ENCODE data around the gene CLMP. TPM values are rescaled to one million over a fixed set of nuclear protein-coding genes. Genes with fewer than 3 reads are reported as not detected.

The CLMP gene
- polyA plus RNA-seq, 1 donor from 2014 or later, result not detected

- H3K9ac ChIP-seq (ENCODE audit: low read length), result no peak overlapping the region
Measured at GRCh38 chr11:123045101-123045500, 149.9 kb downstream of the CLMP start.

GRCh38 chr11:123041185-123041584 lies 153.9 kb downstream of the CLMP start:
- H3K9ac ChIP-seq (ENCODE audit: low read length), result no peak overlapping the region
- no peak overlapping the region for H3K4me2 ChIP-seq (ENCODE audit: low read length)
- H3K79me2 ChIP-seq (replicated peaks; ENCODE audit: insufficient read depth, low read length), result no peaks in the 10 kb centered on the region
- H3K9me2 ChIP-seq (ENCODE audit: insufficient read depth, low read length), result no peaks in the 10 kb centered on the region
- H2AFZ ChIP-seq (ENCODE audit: low read depth, low read length), result no peak overlapping the region
- H3F3A ChIP-seq (ENCODE audit: insufficient read depth, low read length, poor library complexity, severe bottlenecking), result no peaks in the 10 kb centered on the region
- H3K27ac ChIP-seq (ENCODE audit: low read length), result no peak overlapping the region
- no peak overlapping the region for H3K4me3 ChIP-seq (ENCODE audit: low read length)
- H3K27me3 ChIP-seq (ENCODE audit: insufficient read depth, low read depth, low read length), result no peaks in the 10 kb centered on the region
- no peaks in the 10 kb centered on the region for H3K36me3 ChIP-seq (ENCODE audit: insufficient read depth, low read length)
- H4K20me1 ChIP-seq (ENCODE audit: insufficient read depth), result no peaks in the 10 kb centered on the region
- no peaks in the 10 kb centered on the region for H3K9me3 ChIP-seq (ENCODE audit: low read length)
- TF ChIP-seq TAF1 (IDR thresholded peaks at IDR 0.05; ENCODE audit: low read depth) (no peak), POLR2AphosphoS5 (IDR thresholded peaks at IDR 0.05) (no peak), EP300 (conservative IDR thresholded peaks at IDR 0.05; ENCODE audit: poor library complexity, severe bottlenecking) (no peak), EZH2 (IDR thresholded peaks at IDR 0.05; ENCODE audit: borderline replicate concordance, insufficient read depth, low read length, poor library complexity, severe bottlenecking) (no peak), SMC3 (conservative IDR thresholded peaks at IDR 0.05; ENCODE audit: poor library complexity) (no peak), MXI1 (conservative IDR thresholded peaks at IDR 0.05; ENCODE audit: poor library complexity, severe bottlenecking) (no peak), CTCF (IDR thresholded peaks at IDR 0.05; ENCODE audit: poor library complexity, severe bottlenecking) (no peak)

More at GRCh38 chr11:123045101-123045500, 149.9 kb downstream of the CLMP start:
- Histone ChIP-seq H4K20me1 (ENCODE audit: insufficient read depth) (no peaks in the 10 kb centered on the region), H3K4me2 (ENCODE audit: low read length) (no peak overlapping the region), H3K4me3 (ENCODE audit: low read length) (no peak overlapping the region), H3K36me3 (ENCODE audit: insufficient read depth, low read length) (no peaks in the 10 kb centered on the region), H3K9me3 (ENCODE audit: low read length) (no peaks in the 10 kb centered on the region), H3K9me2 (ENCODE audit: insufficient read depth, low read length) (no peaks in the 10 kb centered on the region), H3F3A (ENCODE audit: insufficient read depth, low read length, poor library complexity, severe bottlenecking) (no peaks in the 10 kb centered on the region), H3K27me3 (ENCODE audit: insufficient read depth, low read depth, low read length) (no peaks in the 10 kb centered on the region), H3K27ac (ENCODE audit: low read length) (no peak overlapping the region), H2AFZ (ENCODE audit: low read depth, low read length) (no peak overlapping the region), H3K79me2 (replicated peaks; ENCODE audit: insufficient read depth, low read length) (no peaks in the 10 kb centered on the region)
- no peak for TF ChIP-seq CTCF (IDR thresholded peaks at IDR 0.05; ENCODE audit: poor library complexity, severe bottlenecking)
- no peak for TF ChIP-seq REST (IDR thresholded peaks at IDR 0.05; ENCODE audit: borderline replicate concordance)
- no peak for TF ChIP-seq SMC3 (conservative IDR thresholded peaks at IDR 0.05; ENCODE audit: poor library complexity)
- no peak for TF ChIP-seq POLR2AphosphoS5 (IDR thresholded peaks at IDR 0.05)
- no peak for TF ChIP-seq RAD21 (conservative IDR thresholded peaks at IDR 0.05)
- no peak for TF ChIP-seq EZH2 (IDR thresholded peaks at IDR 0.05; ENCODE audit: borderline replicate concordance, insufficient read depth, low read length, poor library complexity, severe bottlenecking)
- TF ChIP-seq EP300 (conservative IDR thresholded peaks at IDR 0.05; ENCODE audit: poor library complexity, severe bottlenecking), result no peak
- no peak for TF ChIP-seq MXI1 (conservative IDR thresholded peaks at IDR 0.05; ENCODE audit: poor library complexity, severe bottlenecking)
